HepG2 (cell line): ENCODE results near the gene C11orf24. TPM values are rescaled to one million over a fixed set of nuclear protein-coding genes. Genes with fewer than 3 reads are reported as not detected.

Source experiments
- CBFB ChIP-seq: sonication (generic); formaldehyde crosslinking; IDR thresholded peaks from 2 replicates; pipeline ENCODE4 v1.4.0; 2020; ENCODE audit warnings: missing genetic modification reagents
- DNMT3B ChIP-seq: conservative IDR thresholded peaks from 2 replicates; pipeline ENCODE4 v1.6.1; 2016; ENCODE audit warnings: missing biosample characterization, control low read depth
- HNRNPH1 ChIP-seq: fragments of 200-400 bp; formaldehyde crosslinking; optimal IDR thresholded peaks from 2 replicates; pipeline ENCODE3; 2017; ENCODE audit warnings: mild to moderate bottlenecking, low read depth, low read length
- MEIS2 ChIP-seq: sonication (generic); formaldehyde crosslinking; IDR thresholded peaks from 2 replicates; pipeline ENCODE4 v1.9.0; 2021; ENCODE audit warnings: mild to moderate bottlenecking, missing genetic modification reagents
- NFE2L2 ChIP-seq: fragments of 150-350 bp; IDR thresholded peaks from 2 replicates; pipeline ENCODE4 v1.6.1; 2014; ENCODE audit warnings: low read length
- NPAS2 ChIP-seq: sonication (generic); formaldehyde crosslinking; IDR thresholded peaks from 2 replicates; pipeline ENCODE4 v1.8.0; 2022; ENCODE audit warnings: mild to moderate bottlenecking, missing genetic modification reagents, borderline replicate concordance
- NR2F6 ChIP-seq, 2 experiments: IDR thresholded peaks; 2 replicates each; pipeline ENCODE4 v1.6.1; 2016; ENCODE audit warnings: antibody characterized with exemption in 1 of 2, mild to moderate bottlenecking in 1 of 2
- RELA ChIP-seq: sonication (generic); formaldehyde crosslinking; IDR thresholded peaks from 2 replicates; pipeline ENCODE4 v1.4.0; 2020; ENCODE audit warnings: missing genetic modification reagents
- RXRB ChIP-seq: IDR thresholded peaks from 2 replicates; pipeline ENCODE4 v1.6.1; 2016; ENCODE audit warnings: borderline replicate concordance, missing genetic modification reagents, missing compliant biosample characterization
- SIN3B ChIP-seq: fragments of 150-350 bp; IDR thresholded peaks from 2 replicates; pipeline ENCODE4 v1.6.1; 2014; ENCODE audit warnings: low read length
- SMAD9 ChIP-seq: sonication (generic); formaldehyde crosslinking; IDR thresholded peaks from 2 replicates; pipeline ENCODE4 v1.5.1; 2020; ENCODE audit warnings: mild to moderate bottlenecking, missing genetic modification reagents
- ZNF337 ChIP-seq: sonication (generic); formaldehyde crosslinking; IDR thresholded peaks from 2 replicates; pipeline ENCODE4 v1.5.1; 2020; ENCODE audit warnings: missing genetic modification reagents, low read depth, mild to moderate bottlenecking, borderline replicate concordance
- ZNF350 ChIP-seq: sonication (generic); formaldehyde crosslinking; IDR thresholded peaks from 2 replicates; pipeline ENCODE4 v1.4.0; 2020; ENCODE audit warnings: mild to moderate bottlenecking, low read depth, missing genetic modification reagents, borderline replicate concordance
- ZNF577 ChIP-seq: sonication (generic); formaldehyde crosslinking; IDR thresholded peaks from 2 replicates; pipeline ENCODE4 v1.4.0; 2020; ENCODE audit warnings: mild to moderate bottlenecking, low read depth, missing genetic modification reagents, borderline replicate concordance
- ZNF777 ChIP-seq: sonication (generic); formaldehyde crosslinking; IDR thresholded peaks from 2 replicates; pipeline ENCODE4 v1.4.0; 2020; ENCODE audit warnings: missing genetic modification reagents
- polyA plus RNA-seq, 8 experiments: library from polyadenylated mRNA; depleted of rRNA in 3 of 8; stranded (reverse) in 7 of 8; unstranded in 1 of 8; fragments of >200 nt; fragmentation: Illumina TruSeq in 4 of 8; extraction: Trizol in 4 of 8; gene quantifications; 2 replicates each; pipeline versions ENCODE4 v1.2.1 to v1.2.3, GENCODE V29; 2011 to 2016; ENCODE audit warnings: low read depth in 4 of 8, missing spikeins in 1 of 8, mixed read lengths in 1 of 8; ENCODE audit not compliant: insufficient read depth in 1 of 8
- total RNA-seq, 5 experiments: library from RNA; depleted of rRNA; stranded (reverse); fragments of >200 nt; fragmentation: Illumina TruSeq; extraction: Trizol; gene quantifications; 2 replicates each; pipeline ENCODE4 v1.2.3, GENCODE V29; 2016; ENCODE audit warnings: low read depth in 1 of 5
- TF ChIP-seq, protein P1 (sequence below): sonication (generic); formaldehyde crosslinking; IDR thresholded peaks from 2 replicates; pipeline ENCODE4 v1.4.0; 2020; ENCODE audit warnings: missing genetic modification reagents
- TF ChIP-seq, protein P2 (sequence below): sonication (generic); formaldehyde crosslinking; IDR thresholded peaks from 2 replicates; pipeline ENCODE4 v1.5.1; 2020; ENCODE audit warnings: missing genetic modification reagents, mild to moderate bottlenecking, borderline replicate concordance
- TF ChIP-seq, protein P3 (sequence below), 2 experiments: sonication (generic) in 1 of 2; formaldehyde crosslinking in 1 of 2; IDR thresholded peaks; 2 replicates each; pipeline versions ENCODE4 v1.4.0 to v1.6.1; 2016 to 2020; ENCODE audit warnings: borderline replicate concordance in 1 of 2, low read depth in 1 of 2, mild to moderate bottlenecking in 1 of 2, missing genetic modification reagents in 1 of 2
- TF ChIP-seq, protein P4 (sequence below): sonication (generic); formaldehyde crosslinking; IDR thresholded peaks from 2 replicates; pipeline ENCODE4 v1.9.0; 2022; ENCODE audit warnings: missing genetic modification reagents, mild to moderate bottlenecking, borderline replicate concordance
- TF ChIP-seq, protein P5 (sequence below): sonication (generic); formaldehyde crosslinking; conservative IDR thresholded peaks from 2 replicates; pipeline ENCODE4 v1.8.0; 2022; ENCODE audit warnings: missing genetic modification reagents

Gene C11orf24
- total and polyA plus RNA-seq, 2 of the 13 experiments (the other 11 are each of a cell fraction or from before 2014, with no cell fraction given) = 52.9 to 55.5 TPM

DNA sequence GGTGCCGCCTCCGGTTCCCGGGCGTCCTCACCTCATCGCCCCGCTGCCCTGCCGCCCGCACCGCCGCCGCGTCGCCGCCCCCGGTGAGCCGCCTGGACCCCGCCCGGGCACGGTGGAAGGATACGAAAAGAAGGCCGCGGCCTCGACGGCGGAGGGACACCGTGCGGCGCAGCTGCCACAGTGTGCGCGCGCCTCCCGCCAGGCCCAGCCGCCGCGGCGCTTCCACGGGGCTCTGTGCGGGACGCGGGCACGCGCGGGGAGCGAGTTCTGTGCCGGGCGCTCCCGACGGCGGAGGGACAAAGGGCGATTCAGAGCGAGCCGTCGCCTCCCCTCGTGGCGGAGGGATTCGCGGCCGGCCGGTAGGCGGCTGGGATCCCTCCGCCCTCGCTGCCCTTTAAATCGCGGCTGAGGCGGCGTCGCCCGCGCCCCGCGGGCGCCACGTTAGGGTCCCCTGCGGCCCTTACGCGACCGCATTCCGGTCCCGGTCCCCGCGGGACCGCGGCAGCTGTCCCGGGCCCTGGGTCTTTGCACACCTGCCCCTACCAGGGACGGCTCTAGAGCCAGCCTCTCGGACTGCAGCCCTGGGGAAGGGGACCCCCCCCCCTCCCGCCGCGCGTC is 58.1 kb downstream of the C11orf24 start (continued):
- TF ChIP-seq SIN3B (no peak), NFE2L2 (no peak), SMAD9 (CRISPR knock-in tag) (no peak), ZNF350 (CRISPR knock-in tag) (peak; percentile 32; the same call in 1 of the 2 replicates), CBFB (peak; percentile 50; the same call in 1 of the 2 replicates), ZNF577 (CRISPR knock-in tag) (no peak), RXRB (CRISPR knock-in tag) (no peak; the same call in 1 of the 2 replicates), NPAS2 (CRISPR knock-in tag) (no peak), RELA (no peak), HNRNPH1 (no peak), NR2F6 (IDR thresholded peaks at IDR 0.05) (no peak), NR2F6 (CRISPR knock-in tag; IDR thresholded peaks at IDR 0.05) (peak; percentile 4; the same call in 1 of the 2 replicates), DNMT3B (CRISPR knock-in tag) (no peak), ZNF777 (peak; percentile 98), ZNF337 (CRISPR knock-in tag) (no peak), MEIS2 (CRISPR knock-in tag) (no peak; the same call in none of the 2 replicates)
- TF ChIP-seq, protein P1, sequence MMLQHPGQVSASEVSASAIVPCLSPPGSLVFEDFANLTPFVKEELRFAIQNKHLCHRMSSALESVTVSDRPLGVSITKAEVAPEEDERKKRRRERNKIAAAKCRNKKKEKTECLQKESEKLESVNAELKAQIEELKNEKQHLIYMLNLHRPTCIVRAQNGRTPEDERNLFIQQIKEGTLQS (CRISPR knock-in tag) = no peak; the same call in 1 of the 2 replicates
- TF ChIP-seq, protein P2, sequence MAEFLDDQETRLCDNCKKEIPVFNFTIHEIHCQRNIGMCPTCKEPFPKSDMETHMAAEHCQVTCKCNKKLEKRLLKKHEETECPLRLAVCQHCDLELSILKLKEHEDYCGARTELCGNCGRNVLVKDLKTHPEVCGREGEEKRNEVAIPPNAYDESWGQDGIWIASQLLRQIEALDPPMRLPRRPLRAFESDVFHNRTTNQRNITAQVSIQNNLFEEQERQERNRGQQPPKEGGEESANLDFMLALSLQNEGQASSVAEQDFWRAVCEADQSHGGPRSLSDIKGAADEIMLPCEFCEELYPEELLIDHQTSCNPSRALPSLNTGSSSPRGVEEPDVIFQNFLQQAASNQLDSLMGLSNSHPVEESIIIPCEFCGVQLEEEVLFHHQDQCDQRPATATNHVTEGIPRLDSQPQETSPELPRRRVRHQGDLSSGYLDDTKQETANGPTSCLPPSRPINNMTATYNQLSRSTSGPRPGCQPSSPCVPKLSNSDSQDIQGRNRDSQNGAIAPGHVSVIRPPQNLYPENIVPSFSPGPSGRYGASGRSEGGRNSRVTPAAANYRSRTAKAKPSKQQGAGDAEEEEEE (CRISPR knock-in tag) = no peak
- TF ChIP-seq, protein P3, sequence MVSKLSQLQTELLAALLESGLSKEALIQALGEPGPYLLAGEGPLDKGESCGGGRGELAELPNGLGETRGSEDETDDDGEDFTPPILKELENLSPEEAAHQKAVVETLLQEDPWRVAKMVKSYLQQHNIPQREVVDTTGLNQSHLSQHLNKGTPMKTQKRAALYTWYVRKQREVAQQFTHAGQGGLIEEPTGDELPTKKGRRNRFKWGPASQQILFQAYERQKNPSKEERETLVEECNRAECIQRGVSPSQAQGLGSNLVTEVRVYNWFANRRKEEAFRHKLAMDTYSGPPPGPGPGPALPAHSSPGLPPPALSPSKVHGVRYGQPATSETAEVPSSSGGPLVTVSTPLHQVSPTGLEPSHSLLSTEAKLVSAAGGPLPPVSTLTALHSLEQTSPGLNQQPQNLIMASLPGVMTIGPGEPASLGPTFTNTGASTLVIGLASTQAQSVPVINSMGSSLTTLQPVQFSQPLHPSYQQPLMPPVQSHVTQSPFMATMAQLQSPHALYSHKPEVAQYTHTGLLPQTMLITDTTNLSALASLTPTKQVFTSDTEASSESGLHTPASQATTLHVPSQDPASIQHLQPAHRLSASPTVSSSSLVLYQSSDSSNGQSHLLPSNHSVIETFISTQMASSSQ (IDR thresholded peaks at IDR 0.05; ENCODE audit: low read depth) = no peak
- TF ChIP-seq, protein P3 (CRISPR knock-in tag; IDR thresholded peaks at IDR 0.05; ENCODE audit: borderline replicate concordance) = no peak
- TF ChIP-seq, protein P4, sequence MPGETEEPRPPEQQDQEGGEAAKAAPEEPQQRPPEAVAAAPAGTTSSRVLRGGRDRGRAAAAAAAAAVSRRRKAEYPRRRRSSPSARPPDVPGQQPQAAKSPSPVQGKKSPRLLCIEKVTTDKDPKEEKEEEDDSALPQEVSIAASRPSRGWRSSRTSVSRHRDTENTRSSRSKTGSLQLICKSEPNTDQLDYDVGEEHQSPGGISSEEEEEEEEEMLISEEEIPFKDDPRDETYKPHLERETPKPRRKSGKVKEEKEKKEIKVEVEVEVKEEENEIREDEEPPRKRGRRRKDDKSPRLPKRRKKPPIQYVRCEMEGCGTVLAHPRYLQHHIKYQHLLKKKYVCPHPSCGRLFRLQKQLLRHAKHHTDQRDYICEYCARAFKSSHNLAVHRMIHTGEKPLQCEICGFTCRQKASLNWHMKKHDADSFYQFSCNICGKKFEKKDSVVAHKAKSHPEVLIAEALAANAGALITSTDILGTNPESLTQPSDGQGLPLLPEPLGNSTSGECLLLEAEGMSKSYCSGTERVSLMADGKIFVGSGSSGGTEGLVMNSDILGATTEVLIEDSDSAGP (CRISPR knock-in tag) = peak; percentile 71
- TF ChIP-seq, protein P5, sequence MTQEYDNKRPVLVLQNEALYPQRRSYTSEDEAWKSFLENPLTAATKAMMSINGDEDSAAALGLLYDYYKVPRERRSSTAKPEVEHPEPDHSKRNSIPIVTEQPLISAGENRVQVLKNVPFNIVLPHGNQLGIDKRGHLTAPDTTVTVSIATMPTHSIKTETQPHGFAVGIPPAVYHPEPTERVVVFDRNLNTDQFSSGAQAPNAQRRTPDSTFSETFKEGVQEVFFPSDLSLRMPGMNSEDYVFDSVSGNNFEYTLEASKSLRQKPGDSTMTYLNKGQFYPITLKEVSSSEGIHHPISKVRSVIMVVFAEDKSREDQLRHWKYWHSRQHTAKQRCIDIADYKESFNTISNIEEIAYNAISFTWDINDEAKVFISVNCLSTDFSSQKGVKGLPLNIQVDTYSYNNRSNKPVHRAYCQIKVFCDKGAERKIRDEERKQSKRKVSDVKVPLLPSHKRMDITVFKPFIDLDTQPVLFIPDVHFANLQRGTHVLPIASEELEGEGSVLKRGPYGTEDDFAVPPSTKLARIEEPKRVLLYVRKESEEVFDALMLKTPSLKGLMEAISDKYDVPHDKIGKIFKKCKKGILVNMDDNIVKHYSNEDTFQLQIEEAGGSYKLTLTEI (CRISPR knock-in tag) = no peak
